Measurements from ENCODE around the gene ELP4.
"Not testable (repeated sequence)": the region's sequence is repeated elsewhere in the genome, so short reads cannot be mapped to it uniquely, and the experiment has no call there.

Gene ELP4

GRCh38 chr11:31676280-31676982, 166.9 kb downstream of the ELP4 start:
- H3K9me3 Mint-ChIP-seq: no peaks in the 10 kb centered on the region
- no peak overlapping the region for H3K27ac Mint-ChIP-seq

GRCh38 chr11:31680770-31681169, 171.2 kb downstream of the ELP4 start:
- H3K9me3 Mint-ChIP-seq: no peaks in the 10 kb centered on the region
- H3K27ac Mint-ChIP-seq: no peak overlapping the region
- H3K4me3 Mint-ChIP-seq: no peak overlapping the region
- H3K36me3 Mint-ChIP-seq (ENCODE audit: low read depth): no peaks in the 10 kb centered on the region
- H3K27me3 Mint-ChIP-seq: no peaks in the 10 kb centered on the region
- intact Hi-C loops (cut with micrococcal nuclease): no loop called here
- no peaks in the 10 kb centered on the region for H3K4me1 Mint-ChIP-seq (ENCODE audit: low read depth)

More at GRCh38 chr11:31676280-31676982, 166.9 kb downstream of the ELP4 start:
- Mint-ChIP-seq H3K27me3 (no peaks in the 10 kb centered on the region), H3K4me3 (no peak overlapping the region), H3K4me1 (ENCODE audit: low read depth) (no peaks in the 10 kb centered on the region), H3K36me3 (ENCODE audit: low read depth) (no peaks in the 10 kb centered on the region)
- intact Hi-C loops (cut with micrococcal nuclease): no loop called here

- Mint-ChIP-seq H3K9me3 (no peaks in the 10 kb centered on the region), H3K36me3 (ENCODE audit: low read depth) (no peaks in the 10 kb centered on the region), H3K4me3 (no peak overlapping the region), H3K4me1 (ENCODE audit: low read depth) (no peaks in the 10 kb centered on the region), H3K27me3 (no peaks in the 10 kb centered on the region), H3K27ac (no peak overlapping the region)
- intact Hi-C loops (cut with micrococcal nuclease): no loop called here
These were observed 177.7 kb downstream of the ELP4 start for GRCh38 chr11:31687256-31687655.

GRCh38 chr11:31687861-31688260, 178.3 kb downstream of the ELP4 start:
- Mint-ChIP-seq H3K36me3 (ENCODE audit: low read depth) (no peaks in the 10 kb centered on the region), H3K27ac (no peak overlapping the region), H3K4me3 (no peak overlapping the region), H3K4me1 (ENCODE audit: low read depth) (no peaks in the 10 kb centered on the region), H3K9me3 (no peaks in the 10 kb centered on the region), H3K27me3 (no peaks in the 10 kb centered on the region)
- intact Hi-C loops (cut with micrococcal nuclease): no loop called here

GRCh38 chr11:31689559-31689958, 180.0 kb downstream of the ELP4 start:
- Mint-ChIP-seq H3K9me3 (no peaks in the 10 kb centered on the region), H3K27ac (no peak overlapping the region)
- intact Hi-C loops (cut with micrococcal nuclease): no loop called here

GRCh38 chr11:31690041-31690440, 180.5 kb downstream of the ELP4 start:
- Mint-ChIP-seq H3K4me1 (ENCODE audit: low read depth) (no peaks in the 10 kb centered on the region), H3K36me3 (ENCODE audit: low read depth) (no peaks in the 10 kb centered on the region), H3K9me3 (no peaks in the 10 kb centered on the region), H3K27ac (no peak overlapping the region), H3K27me3 (no peaks in the 10 kb centered on the region), H3K4me3 (no peak overlapping the region)
- intact Hi-C loops (cut with micrococcal nuclease): no loop called here

More at GRCh38 chr11:31689559-31689958, 180.0 kb downstream of the ELP4 start:
- H3K4me1 Mint-ChIP-seq (ENCODE audit: low read depth): no peaks in the 10 kb centered on the region
- no peaks in the 10 kb centered on the region for H3K27me3 Mint-ChIP-seq
- no peak overlapping the region for H3K4me3 Mint-ChIP-seq
- H3K36me3 Mint-ChIP-seq (ENCODE audit: low read depth): no peaks in the 10 kb centered on the region

- H3K36me3 Mint-ChIP-seq (ENCODE audit: low read depth): no peaks in the 10 kb centered on the region
- H3K4me3 Mint-ChIP-seq: no peak overlapping the region
- no peaks in the 10 kb centered on the region for H3K4me1 Mint-ChIP-seq (ENCODE audit: low read depth)
- H3K27me3 Mint-ChIP-seq: no peaks in the 10 kb centered on the region
- H3K27ac Mint-ChIP-seq: no peak overlapping the region
- no peaks in the 10 kb centered on the region for H3K9me3 Mint-ChIP-seq
- intact Hi-C loops (cut with micrococcal nuclease): no loop called here
These were observed 180.9 kb downstream of the ELP4 start for GRCh38 chr11:31690516-31690915.

GRCh38 chr11:31692466-31692865, 182.9 kb downstream of the ELP4 start:
- no peak overlapping the region for H3K4me3 Mint-ChIP-seq
- no peak overlapping the region for H3K27ac Mint-ChIP-seq
- intact Hi-C loops (cut with micrococcal nuclease): no loop called here
- H3K9me3 Mint-ChIP-seq: no peaks in the 10 kb centered on the region
- H3K36me3 Mint-ChIP-seq (ENCODE audit: low read depth): no peaks in the 10 kb centered on the region
- H3K27me3 Mint-ChIP-seq: no peaks in the 10 kb centered on the region
- no peaks in the 10 kb centered on the region for H3K4me1 Mint-ChIP-seq (ENCODE audit: low read depth)

GRCh38 chr11:31697049-31697448, 187.5 kb downstream of the ELP4 start:
- H3K36me3 Mint-ChIP-seq (ENCODE audit: low read depth); intact Hi-C loops (cut with micrococcal nuclease); H3K27ac Mint-ChIP-seq; H3K4me1 Mint-ChIP-seq (ENCODE audit: low read depth); H3K4me3 Mint-ChIP-seq; H3K9me3 Mint-ChIP-seq; H3K27me3 Mint-ChIP-seq: not testable (repeated sequence)

- Mint-ChIP-seq H3K4me1 (ENCODE audit: low read depth) (no peaks in the 10 kb centered on the region), H3K27me3 (no peaks in the 10 kb centered on the region), H3K4me3 (no peak overlapping the region), H3K9me3 (no peaks in the 10 kb centered on the region), H3K27ac (no peak overlapping the region), H3K36me3 (ENCODE audit: low read depth) (no peaks in the 10 kb centered on the region)
- intact Hi-C loops (cut with micrococcal nuclease): no loop called here
These were observed 189.5 kb downstream of the ELP4 start for GRCh38 chr11:31699066-31699465.

- H3K9me3 Mint-ChIP-seq: no peaks in the 10 kb centered on the region
- no peak overlapping the region for H3K4me3 Mint-ChIP-seq
- H3K4me1 Mint-ChIP-seq (ENCODE audit: low read depth): no peaks in the 10 kb centered on the region
- intact Hi-C loops (cut with micrococcal nuclease): no loop called here
- no peaks in the 10 kb centered on the region for H3K27me3 Mint-ChIP-seq
- no peaks in the 10 kb centered on the region for H3K36me3 Mint-ChIP-seq (ENCODE audit: low read depth)
- H3K27ac Mint-ChIP-seq: no peak overlapping the region
These were observed 193.4 kb downstream of the ELP4 start for GRCh38 chr11:31702966-31703365.

GRCh38 chr11:31706357-31706756, 196.8 kb downstream of the ELP4 start:
- Mint-ChIP-seq H3K27ac (no peak overlapping the region), H3K4me1 (ENCODE audit: low read depth) (no peaks in the 10 kb centered on the region), H3K9me3 (no peaks in the 10 kb centered on the region), H3K36me3 (ENCODE audit: low read depth) (no peaks in the 10 kb centered on the region), H3K4me3 (no peak overlapping the region), H3K27me3 (no peaks in the 10 kb centered on the region)
- intact Hi-C loops (cut with micrococcal nuclease): no loop called here

- no peak overlapping the region for H3K27ac Mint-ChIP-seq
- no peak overlapping the region for H3K4me3 Mint-ChIP-seq
- H3K4me1 Mint-ChIP-seq (ENCODE audit: low read depth): no peaks in the 10 kb centered on the region
- H3K36me3 Mint-ChIP-seq (ENCODE audit: low read depth): no peaks in the 10 kb centered on the region
- intact Hi-C loops (cut with micrococcal nuclease): no loop called here
- H3K9me3 Mint-ChIP-seq: no peaks in the 10 kb centered on the region
- H3K27me3 Mint-ChIP-seq: no peaks in the 10 kb centered on the region
These were observed 201.6 kb downstream of the ELP4 start for GRCh38 chr11:31711137-31711536.

- H3K9me3 Mint-ChIP-seq: no peaks in the 10 kb centered on the region
- no peaks in the 10 kb centered on the region for H3K4me1 Mint-ChIP-seq (ENCODE audit: low read depth)
- no peaks in the 10 kb centered on the region for H3K27me3 Mint-ChIP-seq
- H3K4me3 Mint-ChIP-seq: no peak overlapping the region
- no peaks in the 10 kb centered on the region for H3K36me3 Mint-ChIP-seq (ENCODE audit: low read depth)
- intact Hi-C loops (cut with micrococcal nuclease): no loop called here
- no peak overlapping the region for H3K27ac Mint-ChIP-seq
These were observed 203.3 kb downstream of the ELP4 start for GRCh38 chr11:31712851-31713250.

GRCh38 chr11:31714840-31715239, 205.3 kb downstream of the ELP4 start:
- Mint-ChIP-seq H3K4me3 (no peak overlapping the region), H3K27ac (no peak overlapping the region), H3K9me3 (no peaks in the 10 kb centered on the region), H3K36me3 (ENCODE audit: low read depth) (no peaks in the 10 kb centered on the region), H3K27me3 (no peaks in the 10 kb centered on the region), H3K4me1 (ENCODE audit: low read depth) (no peaks in the 10 kb centered on the region)
- intact Hi-C loops (cut with micrococcal nuclease): no loop called here

Measured in dendritic cell treated with granulocyte-macrophage colony-stimulating factor and Interleukin-4, amounts not matched to agents 40 ng/mL and 50 ng/mL, for 4 days (primary cell).